K562 (cell line): ENCODE measurements around the gene TTC27.

Experiments used
- HDGF ChIP-seq: fragments of 450-650 bp; IDR thresholded peaks from 2 replicates; pipeline ENCODE4 v1.6.1; 2016
- MED1 ChIP-seq: sonication (generic); formaldehyde crosslinking; IDR thresholded peaks from 2 replicates; pipeline ENCODE4 v1.8.1; 2023; ENCODE audit warnings: missing genetic modification reagents, borderline replicate concordance
- SIN3A ChIP-seq, 2 experiments: fragments of 150-350 bp in 1 of 2; IDR thresholded peaks; 2 replicates each; pipeline ENCODE4 v1.6.1; 2011 to 2016; ENCODE audit warnings: borderline replicate concordance in 2 of 2, low read depth in 2 of 2, low read length in 2 of 2, mild to moderate bottlenecking in 2 of 2, moderate library complexity in 2 of 2; ENCODE audit not compliant: control insufficient read depth in 1 of 2
- STAG1 ChIP-seq: sonication (generic); formaldehyde crosslinking; IDR thresholded peaks from 2 replicates; pipeline ENCODE4 v1.5.0; 2020; ENCODE audit warnings: missing genetic modification reagents, borderline replicate concordance
- TF ChIP-seq, protein P1 (sequence below): fragments of 450-650 bp; IDR thresholded peaks from 2 replicates; pipeline ENCODE4 v1.6.1; 2016; ENCODE audit warnings: missing biosample characterization, missing genetic modification characterization
- TF ChIP-seq, protein P2 (sequence below): sonication (generic); formaldehyde crosslinking; IDR thresholded peaks from 2 replicates; pipeline ENCODE4 v1.9.0; 2022; ENCODE audit warnings: mild to moderate bottlenecking, missing genetic modification reagents
- TF ChIP-seq, protein P3 (sequence below): fragments of 450-650 bp; formaldehyde crosslinking; IDR thresholded peaks from 2 replicates; pipeline ENCODE4 v1.4.0; 2020; ENCODE audit warnings: mild to moderate bottlenecking, mixed read lengths

DNA sequence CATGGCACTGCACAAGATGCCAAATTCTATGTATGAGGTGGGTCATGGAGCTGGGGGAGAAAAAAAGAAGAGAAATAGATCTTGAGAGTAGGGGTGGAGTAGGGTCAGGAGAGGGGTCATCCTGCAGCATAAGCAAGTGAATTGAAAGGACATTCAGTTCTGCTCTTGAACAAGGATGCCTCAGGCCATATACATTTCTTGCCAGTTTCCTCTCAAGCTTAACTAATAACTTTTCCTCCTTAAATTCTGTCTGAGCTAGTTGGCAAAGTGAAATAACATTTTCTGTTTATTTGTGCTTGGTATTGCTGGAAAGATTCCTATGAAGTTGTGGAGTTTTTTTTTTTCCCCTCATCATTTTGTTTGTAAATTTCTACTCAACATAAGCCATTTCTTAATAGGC lies 219.9 kb downstream of the TTC27 start:
- TF ChIP-seq, protein P1, sequence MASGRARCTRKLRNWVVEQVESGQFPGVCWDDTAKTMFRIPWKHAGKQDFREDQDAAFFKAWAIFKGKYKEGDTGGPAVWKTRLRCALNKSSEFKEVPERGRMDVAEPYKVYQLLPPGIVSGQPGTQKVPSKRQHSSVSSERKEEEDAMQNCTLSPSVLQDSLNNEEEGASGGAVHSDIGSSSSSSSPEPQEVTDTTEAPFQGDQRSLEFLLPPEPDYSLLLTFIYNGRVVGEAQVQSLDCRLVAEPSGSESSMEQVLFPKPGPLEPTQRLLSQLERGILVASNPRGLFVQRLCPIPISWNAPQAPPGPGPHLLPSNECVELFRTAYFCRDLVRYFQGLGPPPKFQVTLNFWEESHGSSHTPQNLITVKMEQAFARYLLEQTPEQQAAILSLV (tag): no peak
- TF ChIP-seq, protein P2, sequence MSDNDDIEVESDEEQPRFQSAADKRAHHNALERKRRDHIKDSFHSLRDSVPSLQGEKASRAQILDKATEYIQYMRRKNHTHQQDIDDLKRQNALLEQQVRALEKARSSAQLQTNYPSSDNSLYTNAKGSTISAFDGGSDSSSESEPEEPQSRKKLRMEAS (CRISPR knock-in tag): no peak
- no peak for TF ChIP-seq MED1
- TF ChIP-seq, protein P3, sequence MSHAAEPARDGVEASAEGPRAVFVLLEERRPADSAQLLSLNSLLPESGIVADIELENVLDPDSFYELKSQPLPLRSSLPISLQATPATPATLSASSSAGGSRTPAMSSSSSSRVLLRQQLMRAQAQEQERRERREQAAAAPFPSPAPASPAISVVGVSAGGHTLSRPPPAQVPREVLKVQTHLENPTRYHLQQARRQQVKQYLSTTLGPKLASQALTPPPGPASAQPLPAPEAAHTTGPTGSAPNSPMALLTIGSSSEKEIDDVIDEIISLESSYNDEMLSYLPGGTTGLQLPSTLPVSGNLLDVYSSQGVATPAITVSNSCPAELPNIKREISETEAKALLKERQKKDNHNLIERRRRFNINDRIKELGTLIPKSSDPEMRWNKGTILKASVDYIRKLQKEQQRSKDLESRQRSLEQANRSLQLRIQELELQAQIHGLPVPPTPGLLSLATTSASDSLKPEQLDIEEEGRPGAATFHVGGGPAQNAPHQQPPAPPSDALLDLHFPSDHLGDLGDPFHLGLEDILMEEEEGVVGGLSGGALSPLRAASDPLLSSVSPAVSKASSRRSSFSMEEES (CRISPR knock-in tag): no peak
- no peak for TF ChIP-seq SIN3A (IDR thresholded peaks at IDR 0.05; ENCODE audit: borderline replicate concordance in 2 of 2, control insufficient read depth in 1 of 2, low read depth in 2 of 2, low read length in 2 of 2)
- no peak for TF ChIP-seq HDGF
- no peak for TF ChIP-seq STAG1 (CRISPR knock-in tag)
